GM23338 (cell line): Measurements from ENCODE around the gene SYT15. TPM values are rescaled to one million over a fixed set of nuclear protein-coding genes. Genes with fewer than 3 reads are reported as not detected.

Experiments
- ATAC-seq: fragments of 200-7000 bp; cut with Tn5 transposase; 3 replicates; pipeline ENCODE4 v1.9.1; 2020
- DNase-seq: peaks from one replicate; pipeline ENCODE4 v3.0.0-alpha.2; 2015; ENCODE audit warnings: low spot score
- H2AFZ ChIP-seq: fragments of 200-600 bp; sonication (generic); 2 replicates; pipeline ENCODE4 v1.8.0; 2016; ENCODE audit warnings: antibody characterized with exemption, mild to moderate bottlenecking, moderate library complexity
- H3F3A ChIP-seq: fragments of 200-600 bp; sonication (generic); replicated peaks from 2 replicates; pipeline ENCODE4 v1.8.0; 2017; ENCODE audit warnings: antibody characterized with exemption, mixed run types, low read depth
- H3K27ac ChIP-seq: fragments of 200-600 bp; sonication (generic); 2 replicates; pipeline ENCODE4 v1.6.1; 2016; ENCODE audit warnings: low read depth
- H3K27me3 ChIP-seq: fragments of 200-600 bp; sonication (generic); 2 replicates; pipeline ENCODE4 v1.8.0; 2016; ENCODE audit warnings: mild to moderate bottlenecking, mixed run types, moderate library complexity; ENCODE audit not compliant: insufficient read depth
- H3K36me3 ChIP-seq: fragments of 200-600 bp; sonication (generic); 2 replicates; pipeline ENCODE4 v1.8.0; 2016; ENCODE audit warnings: mild to moderate bottlenecking; ENCODE audit not compliant: insufficient read depth
- H3K4me1 ChIP-seq: fragments of 200-600 bp; sonication (generic); 2 replicates; pipeline ENCODE4 v1.8.0; 2016; ENCODE audit warnings: mild to moderate bottlenecking, moderate library complexity; ENCODE audit not compliant: insufficient read depth
- H3K4me2 ChIP-seq: fragments of 200-600 bp; sonication (generic); 2 replicates; pipeline ENCODE4 v1.7.1; 2017; ENCODE audit warnings: mixed run types
- H3K4me3 ChIP-seq: fragments of 200-600 bp; sonication (generic); 2 replicates; pipeline ENCODE4 v1.6.1; 2016; ENCODE audit warnings: mixed run types
- H3K79me2 ChIP-seq: fragments of 200-600 bp; sonication (generic); replicated peaks from 2 replicates; pipeline ENCODE4 v1.8.0; 2017; ENCODE audit warnings: mild to moderate bottlenecking; ENCODE audit not compliant: insufficient read depth
- H3K9me2 ChIP-seq: fragments of 200-600 bp; sonication (generic); 2 replicates; pipeline ENCODE4 v1.8.0; 2017; ENCODE audit not compliant: insufficient read depth
- H4K20me1 ChIP-seq: fragments of 200-600 bp; sonication (generic); replicated peaks from 2 replicates; pipeline ENCODE4 v1.8.0; 2017; ENCODE audit warnings: mild to moderate bottlenecking; ENCODE audit not compliant: insufficient read depth
- H3K27ac Mint-ChIP-seq: 2 replicates; pipeline ENCODE4 v1.8.0; 2020; ENCODE audit warnings: inconsistent platforms, mild to moderate bottlenecking, moderate library complexity, mixed read lengths
- H3K27me3 Mint-ChIP-seq: 3 replicates; pipeline ENCODE4 v1.8.0; 2022; ENCODE audit warnings: low read depth, mild to moderate bottlenecking, moderate library complexity, mixed read lengths, inconsistent platforms; ENCODE audit not compliant: insufficient read depth, poor library complexity
- H3K36me3 Mint-ChIP-seq: 3 replicates; pipeline ENCODE4 v1.8.0; 2021; ENCODE audit warnings: low read depth, mild to moderate bottlenecking, inconsistent platforms, moderate library complexity, mixed read lengths
- H3K4me1 Mint-ChIP-seq: 3 replicates; pipeline ENCODE4 v1.8.0; 2020; ENCODE audit warnings: mild to moderate bottlenecking, inconsistent platforms, mixed read lengths
- H3K4me3 Mint-ChIP-seq: 3 replicates; pipeline ENCODE4 v1.8.0; 2021; ENCODE audit warnings: moderate library complexity, mild to moderate bottlenecking, inconsistent platforms, mixed read lengths
- H3K9me3 Mint-ChIP-seq: 3 replicates; pipeline ENCODE4 v1.8.0; 2020; ENCODE audit warnings: moderate library complexity, mild to moderate bottlenecking, inconsistent platforms, mixed read lengths
- CREB1 ChIP-seq: fragments of 250-450 bp; sonication (Bioruptor Pico); IDR thresholded peaks from 2 replicates; pipeline ENCODE4 v1.5.0; 2020; ENCODE audit warnings: low read depth, mild to moderate bottlenecking, moderate library complexity
- CTCF ChIP-seq, 2 experiments: fragments of 200-600 bp in 1 of 2; sonication (generic) in 1 of 2; conservative IDR thresholded peaks; 2 replicates each; pipeline versions ENCODE4 v1.5.1 to v1.6.1; 2016 to 2017; ENCODE audit warnings: antibody characterized with exemption in 2 of 2, low read depth in 2 of 2, mild to moderate bottlenecking in 2 of 2, moderate library complexity in 1 of 2
- ETS1 ChIP-seq: IDR thresholded peaks from 2 replicates; pipeline ENCODE4 v1.6.1; 2016; ENCODE audit warnings: antibody characterized with exemption
- EZH2 ChIP-seq: fragments of 200-600 bp; sonication (generic); IDR thresholded peaks from one replicate; pipeline ENCODE4 v1.8.0; 2017; ENCODE audit warnings: antibody characterized with exemption, mild to moderate bottlenecking, low read depth; ENCODE audit not compliant: unreplicated experiment
- EZH2phosphoT487 ChIP-seq: fragments of 200-600 bp; sonication (generic); IDR thresholded peaks from one replicate; pipeline ENCODE4 v1.8.1; 2018; ENCODE audit warnings: antibody characterized with exemption; ENCODE audit not compliant: unreplicated experiment
- JUNB ChIP-seq: IDR thresholded peaks from one replicate; pipeline ENCODE4 v1.6.1; 2016; ENCODE audit warnings: antibody characterized with exemption; ENCODE audit not compliant: unreplicated experiment
- NANOG ChIP-seq: IDR thresholded peaks from 2 replicates; pipeline ENCODE4 v1.6.1; 2016; ENCODE audit warnings: antibody characterized with exemption, borderline replicate concordance
- POLR2AphosphoS5 ChIP-seq: IDR thresholded peaks from 2 replicates; pipeline ENCODE4 v1.6.1; 2016; ENCODE audit warnings: antibody characterized with exemption, low read depth
- REST ChIP-seq: IDR thresholded peaks from one replicate; pipeline ENCODE4 v1.6.1; 2018; ENCODE audit warnings: antibody characterized with exemption; ENCODE audit not compliant: unreplicated experiment
- STAT1 ChIP-seq: IDR thresholded peaks from one replicate; pipeline ENCODE4 v1.6.1; 2016; ENCODE audit warnings: antibody characterized with exemption; ENCODE audit not compliant: unreplicated experiment
- ZNF114 ChIP-seq: fragments of 250-450 bp; sonication (Bioruptor Pico); IDR thresholded peaks from 2 replicates; pipeline ENCODE4 v1.5.0; 2020; ENCODE audit warnings: mild to moderate bottlenecking, moderate library complexity
- ZNF331 ChIP-seq: fragments of 250-450 bp; sonication (Bioruptor Pico); IDR thresholded peaks from 2 replicates; pipeline ENCODE4 v1.5.0; 2020; ENCODE audit warnings: low read depth, mild to moderate bottlenecking, moderate library complexity
- ZNF462 ChIP-seq: fragments of 250-450 bp; sonication (Bioruptor Pico); IDR thresholded peaks from 2 replicates; pipeline ENCODE4 v1.5.0; 2020; ENCODE audit warnings: mild to moderate bottlenecking, moderate library complexity
- polyA plus RNA-seq: library from polyadenylated mRNA; unstranded; fragments of >200 nt; fragmentation: Nextera tagmentation; extraction: Ambion mirVana; gene quantifications from 2 replicates; pipeline ENCODE4 v1.2.1, GENCODE V29; 2016
- total RNA-seq: library from RNA; depleted of rRNA; stranded (reverse); fragments of >200 nt; shearing (Covaris generic); gene quantifications from 2 replicates; pipeline ENCODE4 v1.2.3, GENCODE V29; 2014

Gene SYT15
- total and polyA plus RNA-seq, 2 experiments from 2014 or later = 1.5 TPM; not detected in 1

- no peaks in the 10 kb centered on the region; the same call in 1 of the 2 replicates for H3K36me3 ChIP-seq
- Mint-ChIP-seq H3K36me3 (peaks cover 3% of the 10 kb centered on the region; the same call in 1 of the 3 replicates), H3K27me3 (peaks cover 8% of the 10 kb centered on the region), H3K4me1 (peaks cover 13% of the 10 kb centered on the region), H3K27ac (no peak overlapping the region), H3K9me3 (no peaks in the 10 kb centered on the region), H3K4me3 (no peak overlapping the region)
- ATAC-seq = no peak
- H3K4me1 ChIP-seq = peaks cover 24% of the 10 kb centered on the region
- 0 out of 2 replicates have a peak, but pooled peaks cover 3% of the 10 kb centered on the region for H3F3A ChIP-seq
- DNase-seq = no peak
- H3K27ac ChIP-seq = no peak overlapping the region
- TF ChIP-seq POLR2AphosphoS5 = no peak
- TF ChIP-seq CREB1 (CRISPR knock-in tag) = no peak
- TF ChIP-seq CTCF (conservative IDR thresholded peaks at IDR 0.05; ENCODE audit: low read depth in 2 of 2) = no peak
- no peak for TF ChIP-seq EZH2
- no peak for TF ChIP-seq ZNF114 (CRISPR knock-in tag)
- no peak for TF ChIP-seq STAT1
- TF ChIP-seq ZNF462 (CRISPR knock-in tag) = no peak
- TF ChIP-seq REST = no peak
- no peak for TF ChIP-seq NANOG
- no peak for TF ChIP-seq JUNB
- TF ChIP-seq ETS1 = no peak
- no peak for TF ChIP-seq ZNF331
- no peak for TF ChIP-seq EZH2phosphoT487
- H3K79me2 ChIP-seq = no peaks in the 10 kb centered on the region
- no peak overlapping the region for H3K4me3 ChIP-seq
- no peaks in the 10 kb centered on the region for H3K27me3 ChIP-seq
- no peak overlapping the region for H2AFZ ChIP-seq
- H3K4me2 ChIP-seq = no peak overlapping the region
- peaks cover 8% of the 10 kb centered on the region for H4K20me1 ChIP-seq
- peaks cover 7% of the 10 kb centered on the region; the same call in 1 of the 2 replicates for H3K9me2 ChIP-seq
These were observed 32.9 kb upstream of the SYT15 start for GRCh38 chr10:46545861-46546590.
